Gastroesophageal sphincter (tissue), 3 donors: ENCODE measurements around the gene CXCL17.

Source experiments
- CTCF ChIP-seq, 4 experiments: fragments of 200-600 bp in 2 of 4; fragments of 450-650 bp in 2 of 4; sonication (generic) in 1 of 4; IDR thresholded peaks; one replicate each; pipeline ENCODE4 v1.5.1; 2017 to 2019; ENCODE audit warnings: antibody characterized with exemption in 4 of 4, mild to moderate bottlenecking in 2 of 4, moderate library complexity in 2 of 4
- POLR2AphosphoS5 ChIP-seq: sonication (generic); formaldehyde crosslinking; IDR thresholded peaks from one replicate; pipeline ENCODE4 v1.6.1; 2017; ENCODE audit warnings: antibody characterized with exemption

- TF ChIP-seq CTCF (IDR thresholded peaks at IDR 0.05) (no peak), POLR2AphosphoS5 (no peak)
Measured at GRCh38 chr19:42461700-42462324, 19.1 kb upstream of the CXCL17 start.
